Natural killer cell (primary cell): Measurements from ENCODE around the gene MPPED1. TPM values are rescaled to one million over a fixed set of nuclear protein-coding genes. Genes with fewer than 3 reads are reported as not detected.

Experiments
- ATAC-seq, 3 donors: fragments of 150-1000 bp in 2 of 3; fragments of 200-7000 bp in 1 of 3; cut with Tn5 transposase; 1 replicate in 1 of 3; 2 replicates in 2 of 3; pipeline ENCODE4 v1.10.0; 2021; ENCODE audit warnings: mild to moderate bottlenecking in 2 of 3, moderate library complexity in 2 of 3
- DNase-seq, 2 donors: peaks; one replicate each; pipeline versions ENCODE4 v3.0.0 to v3.0.0-alpha.2; 2013 to 2021; ENCODE audit warnings: mixed read lengths in 1 of 2
- H3K27ac ChIP-seq: one replicate; pipeline ENCODE4 v1.5.1; 2013; ENCODE audit warnings: mild to moderate bottlenecking, low read length
- H3K27me3 ChIP-seq: one replicate; pipeline ENCODE4 v1.6.1; 2013; ENCODE audit warnings: low read length; ENCODE audit not compliant: control insufficient read depth, insufficient read depth
- H3K36me3 ChIP-seq: one replicate; pipeline ENCODE4 v1.6.1; 2013; ENCODE audit warnings: low read length; ENCODE audit not compliant: control insufficient read depth, insufficient read depth
- H3K4me1 ChIP-seq: one replicate; pipeline ENCODE4 v1.6.1; 2013; ENCODE audit warnings: low read length; ENCODE audit not compliant: control insufficient read depth, insufficient read depth
- H3K4me3 ChIP-seq: one replicate; pipeline ENCODE4 v1.5.1; 2013; ENCODE audit warnings: low read length
- H3K9me3 ChIP-seq: one replicate; pipeline ENCODE4 v1.6.1; 2013; ENCODE audit warnings: low read length; ENCODE audit not compliant: control insufficient read depth, insufficient read depth
- H3K27ac Mint-ChIP-seq, 2 donors: one replicate each; pipeline ENCODE4 v1.8.0; 2022; ENCODE audit warnings: mild to moderate bottlenecking in 2 of 2, mixed read lengths in 2 of 2, moderate library complexity in 1 of 2
- H3K27me3 Mint-ChIP-seq, 2 donors: one replicate each; pipeline ENCODE4 v1.8.0; 2022; ENCODE audit warnings: low read depth in 2 of 2, mixed read lengths in 2 of 2
- H3K36me3 Mint-ChIP-seq: one replicate; pipeline ENCODE4 v1.8.0; 2022; ENCODE audit warnings: mixed read lengths
- H3K4me1 Mint-ChIP-seq, 2 donors: one replicate each; pipeline ENCODE4 v1.8.0; 2022; ENCODE audit warnings: mixed read lengths in 2 of 2
- H3K4me3 Mint-ChIP-seq: one replicate; pipeline ENCODE4 v1.8.0; 2022; ENCODE audit warnings: mild to moderate bottlenecking, moderate library complexity, mixed read lengths
- H3K9me3 Mint-ChIP-seq, 2 donors: one replicate each; pipeline ENCODE4 v1.8.0; 2022; ENCODE audit warnings: mixed read lengths in 2 of 2
- CTCF ChIP-seq: fragments of 200-600 bp; IDR thresholded peaks from one replicate; pipeline ENCODE4 v1.8.0; 2022; ENCODE audit warnings: antibody characterized with exemption
- WGBS: methylation state at CpG from one replicate; pipeline ENCODE4 v1.1.7; 2013; ENCODE audit warnings: missing lambda C conversion rate; ENCODE audit not compliant: insufficient coverage; 5-methylcytosine and 5-hydroxymethylcytosine counted together
- intact Hi-C: fragments of 100-400 bp; cut with micrococcal nuclease; formaldehyde crosslinking; loops from one replicate; pipeline ENCODE4 v1.14.2; 2022
- total RNA-seq, 4 donors: library from RNA; stranded (reverse); fragments of 120-200 nt in 1 of 4; gene quantifications; one replicate each; pipeline versions ENCODE4 v1.2.3 to v1.2.4, GENCODE V29; 2013 to 2022

Gene MPPED1
- total RNA-seq, 3 donors from 2014 or later (not counting 1 experiment from before 2014, with no cell fraction given): not detected

- H3K36me3 Mint-ChIP-seq: no peaks in the 10 kb centered on the region
- DNase-seq (no peak), ATAC-seq (no peak)
- no peak overlapping the region for H3K4me3 ChIP-seq
- peaks cover 6 to 22% of the 10 kb centered on the region in 2 donors for H3K27me3 Mint-ChIP-seq
- no peaks in the 10 kb centered on the region for H3K4me1 Mint-ChIP-seq
- H3K4me1 ChIP-seq: no peaks in the 10 kb centered on the region
- whole genome bisulfite sequencing: 78% methylated on average over 11 of the region's 11 CpGs
- no peaks in the 10 kb centered on the region for H3K9me3 Mint-ChIP-seq
- intact Hi-C loops: no loop called here
- no peak overlapping the region for H3K27ac Mint-ChIP-seq
- H3K27me3 ChIP-seq: no peaks in the 10 kb centered on the region
- H3K9me3 ChIP-seq: no peaks in the 10 kb centered on the region
- H3K36me3 ChIP-seq: no peaks in the 10 kb centered on the region
- no peak for TF ChIP-seq CTCF
- no peak overlapping the region for H3K27ac ChIP-seq
- H3K4me3 Mint-ChIP-seq: no peak overlapping the region
These were observed 144.0 kb downstream of the MPPED1 start for GRCh38 chr22:43555561-43556515.

Other genes starting within 250 kb of the MPPED1 start
- gene TTLL12, start 224.9 kb upstream of the MPPED1 start, total RNA-seq: 10 to 100 TPM in 2 of 3 donors, 1 to 10 TPM in 1; 9.3 to 15.5 (median 13.7) TPM
- 1 to 10 TPM in 1 of 3 donors, under 1 TPM in 2; 0.05 to 1.2 (median 0.11) TPM for gene SCUBE1, start 68.6 kb upstream of the MPPED1 start, total RNA-seq